DOHH2 (cell line): ENCODE measurements around the gene SARS1.

Source experiments
- H3F3A ChIP-seq: fragments of 200-600 bp; sonication (generic), shearing (Covaris generic); 2 replicates; pipeline ENCODE4 v1.6.0; 2016; ENCODE audit warnings: antibody characterized with exemption, mild to moderate bottlenecking; ENCODE audit not compliant: control insufficient read depth, insufficient read depth
- H3K27ac ChIP-seq: fragments of 200-600 bp; sonication (generic); 2 replicates; pipeline ENCODE4 v1.5.1; 2014; ENCODE audit warnings: low read depth, mild to moderate bottlenecking, low read length, moderate library complexity
- H3K27me3 ChIP-seq: fragments of 200-600 bp; sonication (generic); 2 replicates; pipeline ENCODE4 v1.6.1; 2014; ENCODE audit warnings: mild to moderate bottlenecking, low read length, mixed read lengths; ENCODE audit not compliant: control insufficient read depth
- H3K36me3 ChIP-seq: fragments of 200-600 bp; sonication (generic); 2 replicates; pipeline ENCODE4 v1.6.1; 2014; ENCODE audit warnings: mild to moderate bottlenecking, low read length, moderate library complexity, mixed read lengths; ENCODE audit not compliant: control insufficient read depth
- H3K4me1 ChIP-seq: fragments of 200-600 bp; sonication (generic); 2 replicates; pipeline ENCODE4 v1.6.1; 2014; ENCODE audit warnings: mild to moderate bottlenecking, low read length, mixed read lengths; ENCODE audit not compliant: control insufficient read depth
- H3K4me2 ChIP-seq: fragments of 200-600 bp; sonication (generic); 2 replicates; pipeline ENCODE4 v1.6.0; 2014; ENCODE audit warnings: mild to moderate bottlenecking, low read length, moderate library complexity
- H3K4me3 ChIP-seq: fragments of 200-600 bp; sonication (generic); 2 replicates; pipeline ENCODE4 v1.5.1; 2014; ENCODE audit warnings: mild to moderate bottlenecking, low read length, mixed read lengths
- H3K79me2 ChIP-seq: fragments of 200-600 bp; sonication (generic); 2 replicates; pipeline ENCODE4 v1.6.1; 2014; ENCODE audit warnings: mild to moderate bottlenecking, low read length, mixed read lengths; ENCODE audit not compliant: control insufficient read depth
- H3K9me2 ChIP-seq: fragments of 200-600 bp; sonication (generic); replicated peaks from 2 replicates; pipeline ENCODE4 v1.6.1; 2014; ENCODE audit warnings: mild to moderate bottlenecking, low read length, mixed read lengths; ENCODE audit not compliant: control insufficient read depth
- H3K9me3 ChIP-seq: fragments of 200-600 bp; sonication (generic); 2 replicates; pipeline ENCODE4 v1.6.1; 2014; ENCODE audit warnings: antibody characterized with exemption, low read length, mixed read lengths; ENCODE audit not compliant: control insufficient read depth, insufficient read depth
- H4K20me1 ChIP-seq: fragments of 200-600 bp; sonication (generic); 2 replicates; pipeline ENCODE4 v1.6.0; 2014; ENCODE audit warnings: low read depth, mild to moderate bottlenecking, antibody characterized with exemption, low read length, moderate library complexity; ENCODE audit not compliant: control insufficient read depth, insufficient read depth
- EZH2phosphoT487 ChIP-seq: fragments of 200-600 bp; sonication (generic); IDR thresholded peaks from 2 replicates; pipeline ENCODE4 v1.6.1; 2017; ENCODE audit warnings: borderline replicate concordance, mild to moderate bottlenecking, antibody characterized with exemption, low read length, moderate library complexity, mixed read lengths
- TF ChIP-seq, protein P1 (sequence below): fragments of 200-600 bp; sonication (generic); IDR thresholded peaks from one replicate; pipeline ENCODE4 v1.5.1; 2014; ENCODE audit warnings: antibody characterized with exemption, mild to moderate bottlenecking, low read depth, low read length; ENCODE audit not compliant: poor library complexity, severe bottlenecking

Gene SARS1

DNA sequence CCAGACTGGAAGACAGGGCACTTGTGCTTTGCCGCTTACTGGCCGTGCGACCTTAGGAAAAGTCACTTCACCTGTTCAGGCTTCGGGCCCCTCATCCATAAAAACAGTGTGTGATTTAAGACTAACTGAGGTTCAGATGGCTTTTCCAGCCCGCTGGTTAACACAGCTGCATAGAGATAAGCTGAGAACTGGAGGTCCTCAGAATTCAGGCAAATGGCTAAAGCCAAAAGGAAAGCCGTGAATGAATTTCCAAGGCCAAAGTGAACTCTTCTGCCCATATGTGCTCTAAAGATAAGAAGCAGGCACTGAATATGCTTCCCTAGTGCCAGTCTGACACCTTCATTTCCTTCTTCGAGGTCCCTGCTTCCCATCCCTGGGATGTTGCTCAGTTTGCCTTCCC is 23.5 kb upstream of the SARS1 start:
- Histone ChIP-seq H3K27me3 (peaks cover 16% of the 10 kb centered on the region), H3K9me2 (no peaks in the 10 kb centered on the region), H3K36me3 (no peaks in the 10 kb centered on the region), H3K9me3 (no peaks in the 10 kb centered on the region), H3K27ac (no peak overlapping the region), H3K79me2 (no peaks in the 10 kb centered on the region), H3F3A (no peaks in the 10 kb centered on the region; the same call in 1 of the 2 replicates), H3K4me1 (peaks cover 13% of the 10 kb centered on the region), H4K20me1 (no peaks in the 10 kb centered on the region), H3K4me3 (no peak overlapping the region), H3K4me2 (no peak overlapping the region)
- TF ChIP-seq EZH2phosphoT487, result no peak
- TF ChIP-seq, protein P1, sequence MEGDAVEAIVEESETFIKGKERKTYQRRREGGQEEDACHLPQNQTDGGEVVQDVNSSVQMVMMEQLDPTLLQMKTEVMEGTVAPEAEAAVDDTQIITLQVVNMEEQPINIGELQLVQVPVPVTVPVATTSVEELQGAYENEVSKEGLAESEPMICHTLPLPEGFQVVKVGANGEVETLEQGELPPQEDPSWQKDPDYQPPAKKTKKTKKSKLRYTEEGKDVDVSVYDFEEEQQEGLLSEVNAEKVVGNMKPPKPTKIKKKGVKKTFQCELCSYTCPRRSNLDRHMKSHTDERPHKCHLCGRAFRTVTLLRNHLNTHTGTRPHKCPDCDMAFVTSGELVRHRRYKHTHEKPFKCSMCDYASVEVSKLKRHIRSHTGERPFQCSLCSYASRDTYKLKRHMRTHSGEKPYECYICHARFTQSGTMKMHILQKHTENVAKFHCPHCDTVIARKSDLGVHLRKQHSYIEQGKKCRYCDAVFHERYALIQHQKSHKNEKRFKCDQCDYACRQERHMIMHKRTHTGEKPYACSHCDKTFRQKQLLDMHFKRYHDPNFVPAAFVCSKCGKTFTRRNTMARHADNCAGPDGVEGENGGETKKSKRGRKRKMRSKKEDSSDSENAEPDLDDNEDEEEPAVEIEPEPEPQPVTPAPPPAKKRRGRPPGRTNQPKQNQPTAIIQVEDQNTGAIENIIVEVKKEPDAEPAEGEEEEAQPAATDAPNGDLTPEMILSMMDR, result no peak

DNA sequence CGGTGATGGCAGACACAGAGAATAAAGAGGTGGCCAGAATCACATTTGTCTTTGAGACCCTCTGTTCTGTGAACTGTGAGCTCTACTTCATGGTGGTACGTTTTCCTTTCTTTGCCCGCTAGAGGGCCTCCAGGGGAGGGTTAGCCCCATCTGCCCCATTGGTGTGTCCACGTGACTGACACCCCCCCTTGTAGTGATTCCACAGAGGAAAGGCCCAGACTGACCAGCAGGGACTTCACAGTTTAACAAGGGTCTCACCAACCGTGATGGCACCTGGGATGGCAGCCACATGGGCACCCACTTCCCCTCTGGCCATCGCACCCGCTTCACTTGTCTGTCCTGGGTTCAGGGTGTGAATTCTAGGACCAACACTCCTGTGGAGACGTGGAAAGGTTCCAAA is 22.3 kb upstream of the SARS1 start:
- Histone ChIP-seq H3K79me2 (no peaks in the 10 kb centered on the region), H3K36me3 (no peaks in the 10 kb centered on the region), H3F3A (no peaks in the 10 kb centered on the region; the same call in 1 of the 2 replicates), H3K27ac (no peak overlapping the region), H3K27me3 (peaks cover 16% of the 10 kb centered on the region), H3K9me2 (no peaks in the 10 kb centered on the region), H3K4me3 (no peak overlapping the region), H3K4me1 (peaks cover 13% of the 10 kb centered on the region), H4K20me1 (no peaks in the 10 kb centered on the region), H3K9me3 (no peaks in the 10 kb centered on the region), H3K4me2 (no peak overlapping the region)
- TF ChIP-seq EZH2phosphoT487, result no peak
- TF ChIP-seq, protein P1, result peak; percentile 81

DNA sequence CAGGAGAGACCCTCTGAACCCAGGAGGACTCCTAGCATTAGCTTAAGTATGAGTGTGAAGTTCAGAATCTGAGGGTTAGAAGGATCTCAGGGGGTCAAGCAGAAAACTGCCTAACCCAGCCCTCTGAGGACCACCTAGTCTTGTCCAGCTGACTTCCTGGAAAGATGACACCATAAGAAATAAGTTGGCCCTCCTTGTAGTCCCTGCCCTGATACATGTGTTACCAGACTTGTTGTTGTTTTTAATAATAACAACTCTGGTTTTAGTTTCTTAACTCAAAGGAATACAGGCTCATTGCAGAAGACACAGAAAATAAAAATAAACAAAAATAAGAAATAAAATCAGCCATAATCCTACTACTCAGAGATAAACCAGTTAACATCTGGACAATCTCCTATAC is 21.8 kb upstream of the SARS1 start:
- no peak for TF ChIP-seq EZH2phosphoT487
- TF ChIP-seq, protein P1, result no peak

DNA sequence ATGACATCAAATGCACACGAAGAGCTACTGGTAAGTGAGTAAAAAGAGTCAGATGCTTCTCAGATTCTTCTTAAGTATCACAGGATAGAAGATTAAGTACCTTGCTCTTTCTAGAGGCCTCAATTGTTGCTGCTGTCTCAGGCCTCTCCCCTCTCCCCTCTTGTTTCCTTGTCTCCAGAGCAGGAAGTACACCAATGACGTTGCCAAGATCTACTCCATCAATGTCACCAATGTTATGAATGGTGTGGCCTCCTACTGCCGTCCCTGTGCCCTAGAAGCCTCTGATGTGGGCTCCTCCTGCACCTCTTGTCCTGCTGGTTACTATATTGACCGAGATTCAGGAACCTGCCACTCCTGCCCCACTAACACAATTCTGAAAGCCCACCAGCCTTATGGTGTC is 21.3 kb upstream of the SARS1 start:
- no peaks in the 10 kb centered on the region for H3K9me3 ChIP-seq
- H3K9me2 ChIP-seq, result no peaks in the 10 kb centered on the region
- no peak overlapping the region for H3K4me2 ChIP-seq
- H3F3A ChIP-seq, result no peaks in the 10 kb centered on the region; the same call in 1 of the 2 replicates
- H3K36me3 ChIP-seq, result no peaks in the 10 kb centered on the region
- no peak overlapping the region for H3K4me3 ChIP-seq
- TF ChIP-seq, protein P1, result no peak
- no peak overlapping the region for H3K27ac ChIP-seq
- no peaks in the 10 kb centered on the region for H4K20me1 ChIP-seq
- H3K79me2 ChIP-seq, result no peaks in the 10 kb centered on the region
- H3K27me3 ChIP-seq, result peaks cover 16% of the 10 kb centered on the region
- peaks cover 13% of the 10 kb centered on the region for H3K4me1 ChIP-seq

More for the DNA sequence above, 21.8 kb upstream of the SARS1 start:
- Histone ChIP-seq H3K9me2 (no peaks in the 10 kb centered on the region), H3K9me3 (no peaks in the 10 kb centered on the region), H3K27me3 (peaks cover 16% of the 10 kb centered on the region), H3K79me2 (no peaks in the 10 kb centered on the region), H3K4me2 (no peak overlapping the region), H3K36me3 (no peaks in the 10 kb centered on the region), H3F3A (no peaks in the 10 kb centered on the region; the same call in 1 of the 2 replicates), H3K4me3 (no peak overlapping the region), H4K20me1 (no peaks in the 10 kb centered on the region), H3K27ac (no peak overlapping the region), H3K4me1 (peaks cover 13% of the 10 kb centered on the region)
